ENCODE measurements around the gene MTG2.

The MTG2 gene

DNA sequence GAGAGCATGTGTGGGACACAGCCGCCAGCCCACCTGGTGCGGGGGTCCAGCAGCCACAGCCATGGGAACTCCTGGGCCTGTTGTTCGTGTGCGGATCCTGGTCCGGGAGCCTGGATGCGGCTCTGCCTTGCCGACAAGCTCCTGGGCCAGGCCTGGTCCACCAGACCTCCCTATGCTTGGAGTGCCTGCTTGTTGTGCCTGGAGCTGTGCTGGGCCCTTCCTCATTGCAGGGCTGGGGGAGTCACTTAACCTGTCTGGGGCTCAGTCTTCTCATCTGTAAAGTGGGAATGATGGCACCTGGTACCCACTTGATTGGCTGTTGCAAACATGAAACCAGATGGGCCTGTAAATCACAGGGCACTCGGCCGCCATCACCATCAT is 52.9 kb downstream of the MTG2 start:
- no peak for DNase-seq (ENCODE audit: low read depth)

DNA sequence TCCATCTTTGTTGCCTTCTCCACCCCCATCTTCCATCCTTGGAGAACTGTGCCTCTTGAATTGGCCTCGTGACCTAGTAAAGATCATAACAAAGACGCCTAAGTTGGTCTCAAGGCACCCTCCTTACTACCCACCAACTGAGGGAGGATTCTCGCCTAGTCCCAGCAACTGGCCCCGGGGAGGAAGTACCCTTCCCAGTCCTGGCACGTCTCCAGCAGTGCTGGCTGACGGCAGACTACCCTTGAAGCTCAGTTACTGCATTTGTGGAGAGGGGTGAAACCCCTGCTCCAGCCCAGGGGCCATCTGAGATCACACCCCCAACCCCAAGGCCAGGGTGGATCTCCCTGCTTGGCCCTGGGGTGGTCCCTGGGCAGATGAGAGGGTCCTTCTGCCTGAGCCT is 53.4 kb downstream of the MTG2 start:
- DNase-seq (ENCODE audit: low read depth) = no peak

DNA sequence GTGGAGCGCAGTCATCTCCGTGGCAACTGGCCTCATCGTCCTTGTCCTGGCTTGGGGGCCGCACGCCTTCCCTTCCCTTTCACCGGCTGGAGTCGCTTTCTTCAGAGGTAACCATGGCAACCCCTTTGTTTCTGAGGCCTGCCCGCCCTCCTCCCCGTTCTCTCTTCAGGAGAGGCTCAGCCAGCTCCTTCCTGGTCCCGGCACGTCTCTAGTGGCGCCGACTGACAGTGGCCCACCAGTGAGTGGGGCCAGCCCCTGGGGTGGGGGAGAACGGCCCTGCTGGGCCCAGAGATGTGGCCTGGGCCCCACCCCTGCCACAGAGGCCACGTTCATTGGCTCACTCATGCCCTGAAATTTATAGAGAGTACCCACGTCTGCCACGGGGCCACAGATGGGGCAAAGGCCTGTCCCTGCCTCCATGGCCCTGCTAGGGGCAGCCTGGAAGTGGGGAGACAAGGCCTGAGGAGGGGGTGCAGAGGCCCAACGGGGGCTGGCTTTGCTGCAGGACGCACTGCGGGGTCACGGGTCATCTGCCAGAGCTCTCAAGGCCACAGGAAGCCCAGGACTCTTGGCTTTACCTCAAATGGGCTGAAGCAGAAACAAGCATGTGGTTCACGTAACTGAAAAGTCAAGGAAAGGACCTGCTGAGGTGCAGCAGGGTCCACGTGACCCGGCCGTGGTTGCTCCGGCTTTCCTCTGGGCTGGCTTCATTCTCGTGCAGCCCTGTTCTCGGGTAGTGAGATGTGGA is 54.1 kb downstream of the MTG2 start:
- DNase-seq (ENCODE audit: low read depth) = no peak

DNA sequence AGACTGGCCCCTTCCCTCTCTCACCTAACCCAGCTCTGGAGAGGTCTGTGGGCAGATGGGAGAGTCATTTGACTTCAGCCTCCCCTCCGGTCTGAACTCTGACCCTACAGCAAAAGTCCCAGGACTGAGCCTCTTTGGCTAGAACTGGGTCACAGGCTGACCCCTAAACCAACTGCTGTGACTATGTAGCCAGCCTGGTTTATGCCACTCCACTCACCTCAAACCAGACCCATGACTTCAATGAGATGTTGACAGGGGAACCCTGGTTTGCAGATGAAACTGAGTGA is 54.6 kb downstream of the MTG2 start:
- DNase-seq (ENCODE audit: low read depth) = no peak

DNA sequence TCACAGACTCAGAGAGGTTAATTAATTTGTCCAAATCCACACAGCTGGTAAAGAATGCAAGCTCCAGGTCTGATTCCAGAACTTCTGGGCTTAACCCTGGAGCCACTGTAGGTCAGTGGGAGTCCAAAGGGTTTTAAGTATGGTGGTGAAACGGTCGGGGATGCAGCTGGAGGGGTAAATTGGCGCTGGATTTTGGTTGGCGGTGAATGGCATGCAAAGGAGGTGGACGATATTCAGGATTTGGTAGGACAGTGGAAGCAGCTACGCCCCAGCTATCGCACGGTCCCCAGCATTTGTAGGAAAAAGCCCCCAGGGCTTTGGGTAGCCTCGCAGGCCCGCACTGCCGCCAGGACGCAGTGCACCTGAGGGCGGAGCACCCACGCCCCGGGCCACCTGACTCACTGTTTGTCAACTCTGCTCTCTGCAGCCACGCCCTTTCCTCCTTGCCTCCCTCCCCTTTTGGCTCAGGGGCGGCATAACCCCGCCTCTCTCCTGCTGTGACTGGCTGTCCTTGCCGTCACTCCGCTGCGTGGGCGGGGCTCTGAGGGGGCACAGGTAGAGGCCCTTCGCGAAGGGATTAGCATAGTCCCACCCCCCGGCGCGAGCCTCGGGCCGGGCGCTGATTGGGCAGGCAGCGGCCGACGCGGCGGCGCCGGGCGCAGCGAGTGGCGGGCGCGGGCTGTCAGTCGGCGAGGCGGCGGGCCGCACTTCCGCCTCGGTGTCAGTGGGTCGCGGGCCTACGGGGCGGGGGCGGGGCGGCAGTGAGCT is 55.2 kb downstream of the MTG2 start, which contains the start of gene OSBPL2:
Gene OSBPL2 (plus strand): TSS at position 721 of the 768 bp plus-strand sequence. CDS start 17,664 bp downstream, outside the sequence.
- DNase-seq (ENCODE audit: low read depth) = peak; percentile 87

DNA sequence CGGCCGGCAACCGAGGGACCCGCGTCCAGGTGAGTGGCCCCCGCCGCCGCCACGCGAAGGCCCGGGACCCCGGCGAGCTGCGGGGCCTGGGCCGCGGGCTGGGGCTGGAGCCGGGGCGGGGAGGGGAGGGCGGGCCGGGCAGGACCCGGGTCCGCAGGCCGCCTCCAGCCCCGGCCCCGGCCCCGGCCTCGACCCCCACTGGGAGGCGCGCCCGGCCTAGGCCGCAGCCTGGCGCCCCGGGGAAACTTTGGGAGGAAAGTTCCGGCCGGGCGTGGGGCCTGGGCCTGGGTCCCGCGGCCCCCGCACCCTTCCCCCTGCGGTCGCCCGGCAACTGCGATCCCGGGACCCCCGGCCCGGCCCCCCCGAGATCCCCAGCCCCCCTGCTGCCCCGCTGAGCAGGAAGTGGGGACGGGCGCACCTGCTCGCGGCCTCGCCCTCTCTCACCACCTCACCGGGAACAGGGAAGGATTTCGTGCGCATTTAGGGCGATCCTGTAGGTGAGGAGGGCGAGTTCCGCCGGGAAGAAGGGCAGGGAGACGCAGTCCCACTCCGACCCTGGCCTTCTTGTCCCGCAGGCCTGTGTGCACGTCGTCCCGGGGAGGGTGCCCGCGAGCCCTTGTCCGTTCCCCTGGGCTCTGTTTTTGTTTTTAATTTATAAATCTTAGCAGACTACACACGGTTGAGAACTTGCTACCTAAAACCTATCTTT is 55.9 kb downstream of the MTG2 start:
- DNase-seq (ENCODE audit: low read depth) = no peak

DNA sequence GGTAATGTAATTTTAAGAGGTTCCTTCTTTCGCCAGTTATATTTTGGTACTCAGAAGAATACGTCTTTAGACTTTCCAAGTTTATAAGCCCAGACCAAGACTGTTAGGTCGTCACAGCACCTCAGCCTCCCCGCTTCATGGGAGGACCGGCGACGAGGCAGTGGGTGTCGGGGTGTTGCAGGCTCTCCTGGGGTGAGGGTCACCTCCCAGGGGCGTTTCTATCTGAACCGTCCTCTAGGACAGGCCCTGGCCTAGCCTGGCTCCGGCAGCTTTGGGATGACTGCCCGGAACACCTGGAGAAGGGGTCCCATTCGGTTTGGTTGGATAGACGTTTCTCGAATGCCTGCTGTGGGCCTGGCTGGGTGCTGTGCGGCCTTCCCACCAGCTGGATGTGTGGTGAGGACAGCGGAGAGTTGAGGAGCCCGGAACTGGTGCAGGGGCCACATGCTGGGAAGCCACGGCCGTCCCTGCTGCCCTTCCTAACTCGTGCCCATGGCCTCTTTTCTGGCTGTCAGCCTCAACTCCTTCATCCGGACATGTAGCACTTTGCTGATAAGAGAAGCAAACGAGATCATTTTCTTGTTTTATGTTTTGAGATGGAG is 56.6 kb downstream of the MTG2 start:
- DNase-seq (ENCODE audit: low read depth) = no peak

DNA sequence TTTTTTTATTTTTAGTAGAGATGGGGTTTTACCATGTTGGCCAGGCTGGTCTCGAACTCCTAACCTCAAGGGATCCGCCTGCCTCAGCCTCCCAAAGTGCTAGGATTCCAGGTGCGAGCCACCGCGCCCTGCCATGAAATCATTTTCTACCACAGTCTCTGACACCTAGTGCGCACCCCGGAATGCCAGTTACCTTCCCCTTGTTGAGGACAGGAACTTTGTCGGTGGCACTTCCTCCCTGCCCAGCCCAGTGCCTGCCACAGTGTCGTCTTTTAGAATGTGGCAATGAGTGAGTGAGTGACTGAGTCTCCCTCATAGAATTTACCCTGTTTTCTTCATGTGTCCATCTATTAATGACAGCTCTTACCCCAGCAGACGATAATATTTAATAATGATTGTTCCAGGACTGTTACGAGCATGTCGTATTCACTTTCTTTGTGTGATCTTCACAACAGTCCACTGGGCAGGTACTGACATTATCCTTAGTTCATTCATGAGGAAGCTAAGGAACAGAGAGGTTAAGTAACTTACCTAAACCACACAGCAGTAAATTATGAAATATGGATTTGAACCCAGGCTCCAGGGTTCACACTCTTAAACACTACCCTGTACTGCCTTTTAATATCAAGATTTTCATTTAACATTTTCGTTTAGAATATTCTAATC is 57.3 kb downstream of the MTG2 start:
- no peak for DNase-seq (ENCODE audit: low read depth)

DNA sequence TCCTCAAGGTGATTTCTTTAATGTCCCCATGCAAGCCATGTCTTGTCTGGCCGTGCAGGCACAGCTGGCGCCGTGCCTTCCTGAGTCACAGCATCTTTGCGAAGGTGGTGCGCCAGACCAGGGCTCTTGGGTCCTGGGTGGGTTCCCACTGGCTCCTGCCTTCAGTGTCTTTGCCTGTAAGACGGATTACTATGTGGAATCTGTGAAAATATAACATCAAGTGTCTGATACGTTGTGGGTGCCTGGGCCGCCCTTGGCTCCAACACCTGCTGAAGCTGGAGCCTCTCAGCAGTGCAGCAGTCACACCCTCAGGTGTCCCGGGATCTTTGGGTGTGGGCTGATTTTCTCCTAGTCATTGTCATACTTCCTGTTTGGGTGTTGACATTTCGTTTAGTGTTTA is 58.7 kb downstream of the MTG2 start:
- DNase-seq (ENCODE audit: low read depth) = no peak

DNA sequence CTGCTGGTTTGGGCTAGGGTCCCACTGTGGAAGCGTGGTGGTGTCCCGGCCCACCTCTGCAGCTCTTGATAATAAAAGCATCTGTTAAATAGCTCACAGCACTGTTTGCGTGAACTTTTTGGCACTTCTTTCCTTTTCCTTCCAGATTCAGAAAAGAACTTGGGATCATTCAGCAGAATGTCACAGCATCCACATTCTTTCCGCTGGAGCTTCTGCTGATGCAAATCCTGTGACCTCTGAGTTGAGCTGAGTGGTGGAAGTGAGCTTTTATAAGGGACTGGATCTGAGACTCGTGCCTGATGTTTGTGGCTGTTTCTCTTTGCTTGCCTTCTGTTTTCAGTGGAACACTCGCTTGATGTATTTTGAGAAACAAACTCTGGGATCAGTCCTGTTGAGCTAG is 59.3 kb downstream of the MTG2 start:
- DNase-seq (ENCODE audit: low read depth) = no peak

DNA sequence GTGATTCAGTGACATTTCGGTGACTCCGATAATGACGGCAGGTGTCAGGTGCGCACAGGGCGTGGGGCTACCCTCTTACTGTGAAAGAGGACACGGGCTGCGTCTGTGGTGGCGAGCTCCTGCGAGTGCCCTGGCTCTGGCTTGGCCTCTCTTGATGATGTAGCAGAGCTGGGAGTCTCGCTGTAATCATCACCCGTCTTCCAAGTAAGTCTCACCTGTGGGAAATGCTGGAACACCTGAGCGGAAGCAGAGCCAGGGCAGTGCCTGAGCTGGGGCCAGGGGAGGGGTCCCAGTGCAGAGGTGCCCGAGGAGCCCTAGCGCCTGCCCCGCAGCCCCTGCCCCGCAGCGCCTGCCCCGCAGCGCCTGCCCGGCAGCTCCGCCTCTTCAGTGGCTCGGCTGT is 60.3 kb downstream of the MTG2 start:
- DNase-seq (ENCODE audit: low read depth) = no peak

DNA sequence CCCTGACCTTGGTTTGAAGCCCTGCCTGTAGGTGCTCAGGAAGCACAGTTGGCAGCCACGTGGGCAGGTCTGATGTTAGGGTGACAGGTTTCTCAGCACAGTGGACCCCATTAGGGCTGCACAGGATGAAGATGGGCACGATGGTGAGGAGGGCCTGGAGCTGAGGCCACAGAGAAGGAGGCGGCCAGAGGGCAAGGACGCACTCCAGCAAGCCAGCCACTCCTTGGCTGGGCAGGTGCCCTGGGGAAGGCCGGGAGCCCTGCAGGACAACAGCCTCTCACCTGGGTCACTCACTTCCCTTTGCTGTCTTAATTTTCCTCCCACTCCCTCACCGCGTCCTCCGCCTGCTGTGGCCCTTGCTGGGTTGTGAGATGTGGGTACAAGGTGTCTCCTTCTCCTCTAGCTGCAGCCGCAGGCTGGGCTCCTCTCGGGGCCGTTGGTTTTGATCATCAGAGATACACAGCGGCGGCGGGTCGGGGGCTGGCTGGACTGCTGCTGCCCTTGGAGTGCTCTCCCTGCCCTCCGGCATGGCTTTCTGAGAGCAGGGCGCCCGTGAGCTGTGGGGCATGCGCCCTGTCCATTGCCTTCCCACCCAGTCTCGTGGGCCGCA is 61.2 kb downstream of the MTG2 start:
- no peak for DNase-seq (ENCODE audit: low read depth)

DNA sequence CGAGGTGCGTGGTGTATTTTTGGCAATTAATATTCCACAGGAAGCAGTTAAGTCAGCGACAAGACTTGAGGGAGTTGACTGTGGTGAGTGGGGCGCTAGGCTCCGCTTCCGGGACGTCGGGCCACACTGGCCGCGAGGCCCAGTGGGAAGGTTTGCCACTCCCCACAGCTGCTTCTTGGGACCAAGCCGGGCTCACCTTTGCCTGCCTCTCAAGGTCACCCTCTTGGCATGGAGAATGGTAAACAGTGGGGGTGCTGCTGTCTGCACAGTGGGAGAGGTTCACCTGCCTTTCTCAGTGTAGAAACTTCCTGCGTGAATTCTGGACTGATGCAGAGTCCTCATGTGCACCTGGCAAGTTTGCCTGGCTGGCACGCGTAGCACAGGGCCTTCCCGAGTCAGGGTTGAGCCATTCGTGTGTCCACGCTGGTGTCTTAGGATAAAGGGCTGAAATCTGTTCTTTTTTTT is 61.8 kb downstream of the MTG2 start:
- no peak for DNase-seq (ENCODE audit: low read depth)

DNA sequence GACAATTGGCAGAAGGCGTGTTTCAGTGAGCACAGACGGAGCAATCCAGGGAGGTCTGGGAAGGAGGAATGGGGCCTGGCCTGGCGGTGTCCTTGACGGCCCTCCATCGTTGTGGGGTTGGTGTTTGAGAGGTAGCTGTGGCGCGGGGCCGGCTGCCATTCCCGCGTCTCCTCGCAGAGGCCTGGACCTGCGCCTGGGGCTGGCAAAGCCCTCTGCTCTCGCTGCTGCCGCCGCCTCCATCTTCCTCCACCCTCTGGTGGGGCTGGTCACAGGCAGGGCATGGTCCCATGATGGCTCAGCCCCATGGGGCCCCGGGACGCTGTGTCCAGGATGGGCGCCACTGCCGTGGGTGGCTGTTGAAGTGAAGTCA is 63.1 kb downstream of the MTG2 start:
- DNase-seq (ENCODE audit: low read depth) = no peak

DNA sequence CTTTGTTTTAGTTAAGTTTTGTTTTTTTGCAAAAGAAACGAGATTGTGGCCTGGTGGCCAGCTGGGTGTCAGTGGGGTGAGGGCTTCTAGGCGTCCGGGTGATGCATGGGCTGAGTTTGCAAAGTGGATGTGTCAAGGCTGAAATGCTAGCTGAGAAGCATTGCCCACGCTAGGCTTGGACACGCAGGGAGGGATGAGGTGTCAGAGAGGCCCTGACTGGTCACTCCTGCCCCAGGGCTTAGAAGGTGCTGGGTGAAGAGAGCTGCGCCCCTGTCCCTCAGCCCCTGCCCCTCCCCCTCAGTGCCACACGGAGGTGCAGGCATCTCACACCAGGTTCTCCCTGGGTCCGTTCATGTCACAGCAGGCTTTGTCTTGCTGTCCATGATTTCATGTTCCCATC is 63.6 kb downstream of the MTG2 start:
- DNase-seq (ENCODE audit: low read depth) = no peak

DNA sequence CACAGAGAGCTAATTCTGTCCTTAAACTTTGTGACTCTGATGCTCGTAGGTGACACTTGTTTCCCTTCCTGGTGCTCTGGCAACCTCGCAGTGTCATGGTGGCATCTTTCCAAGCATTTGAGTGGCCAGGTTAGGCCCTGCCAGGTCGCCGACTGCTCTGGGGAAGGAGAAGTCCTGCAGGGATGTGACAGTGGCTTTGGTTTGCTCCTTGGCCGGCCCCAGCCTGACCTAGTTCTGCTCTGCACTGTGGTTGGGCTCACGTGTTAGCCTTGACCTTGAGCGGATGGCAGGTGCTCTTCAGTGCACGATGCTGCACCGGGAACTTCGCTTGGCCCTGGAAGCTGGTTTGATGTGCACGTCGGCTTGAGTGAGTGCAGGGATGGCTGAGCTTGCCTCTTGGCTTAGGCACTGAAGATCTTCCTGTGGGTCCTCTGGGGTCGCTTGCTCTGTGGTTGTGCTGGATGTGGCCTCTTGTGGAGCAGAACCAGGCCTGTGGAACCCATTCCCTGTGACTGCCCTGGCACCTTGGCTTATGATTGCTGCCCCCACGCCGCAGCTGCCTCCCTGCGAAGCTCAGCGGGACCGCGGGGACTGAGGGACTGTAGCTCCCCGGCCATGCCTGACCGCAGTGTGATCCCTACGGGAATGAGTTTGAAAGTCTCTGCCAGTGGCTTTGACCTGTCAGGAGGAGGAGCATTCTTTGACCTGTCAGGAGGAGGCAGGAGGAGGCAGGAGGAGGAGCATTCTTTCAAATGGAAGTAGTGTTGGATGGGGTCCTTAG is 64.2 kb downstream of the MTG2 start:
- DNase-seq (ENCODE audit: low read depth) = no peak

DNA sequence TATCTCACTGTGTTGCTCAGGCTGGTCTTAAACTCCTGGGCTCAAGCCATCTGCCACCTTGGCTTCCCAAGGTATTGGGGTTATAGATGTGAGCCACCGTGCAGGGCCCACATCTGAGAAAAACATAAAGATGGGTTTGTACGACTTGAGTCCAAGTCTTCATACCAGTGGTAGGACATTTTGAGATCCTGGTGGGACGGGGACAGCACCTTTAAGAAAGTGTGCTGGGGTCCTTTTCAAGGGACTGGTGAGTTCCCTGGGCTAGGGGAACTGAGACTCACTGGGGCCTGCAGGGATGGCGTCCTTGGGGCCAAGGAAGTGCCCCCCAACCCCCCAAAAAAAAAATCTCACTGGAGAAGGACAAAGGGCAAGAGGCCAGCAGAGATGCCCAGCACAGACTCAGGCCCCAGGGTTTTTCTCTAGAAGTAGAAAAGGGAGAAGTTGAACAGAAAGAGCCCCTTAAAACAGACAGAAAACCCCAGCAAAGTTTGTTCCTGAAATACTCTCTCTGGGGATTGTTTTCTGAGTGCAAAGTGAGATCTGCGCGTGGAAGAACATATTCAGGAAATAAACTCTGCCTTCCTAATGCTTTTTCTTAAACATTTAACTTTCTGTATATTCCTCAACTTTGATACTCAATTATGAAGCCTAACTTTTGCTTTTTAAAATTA is 66.2 kb downstream of the MTG2 start:
- DNase-seq (ENCODE audit: low read depth) = no peak

DNA sequence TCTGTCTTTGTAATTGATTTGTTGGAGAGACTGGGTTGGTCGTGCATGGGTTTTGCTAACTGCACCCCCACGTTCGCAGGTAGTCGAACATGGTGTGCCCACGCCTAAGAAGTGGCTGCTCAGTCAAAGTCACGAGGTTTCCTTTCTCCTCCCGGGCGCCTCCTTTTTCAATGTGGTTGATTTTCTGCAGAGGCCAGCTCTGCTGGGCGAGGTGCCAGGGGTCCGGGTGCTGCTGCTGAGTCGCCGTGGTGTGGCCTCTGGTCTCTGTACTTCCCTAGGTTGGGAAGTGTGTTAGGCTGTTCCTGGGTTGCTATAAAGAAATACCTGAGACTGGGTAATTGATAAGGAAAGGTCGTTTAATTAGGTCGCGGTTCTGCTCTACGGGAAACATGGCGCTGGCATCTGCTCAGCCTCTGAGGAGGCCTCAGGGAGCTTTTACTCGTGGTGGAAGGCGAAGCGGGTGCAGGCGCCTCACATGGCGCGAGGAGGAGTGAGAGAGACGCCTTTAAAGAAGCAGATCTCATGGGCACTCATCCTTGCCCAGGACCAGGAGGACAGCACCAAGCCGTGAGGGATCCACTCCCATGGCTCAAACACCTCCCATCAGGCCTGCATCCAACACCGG is 69.6 kb downstream of the MTG2 start:
- DNase-seq (ENCODE audit: low read depth) = no peak
